Vagina (tissue), 2 donors: Measurements from ENCODE around the gene ERG. TPM values are rescaled to one million over a fixed set of nuclear protein-coding genes. Genes with fewer than 3 reads are reported as not detected.

Experiments used
- DNase-seq, 2 donors: peaks; one replicate each; pipeline ENCODE4 v3.0.0-alpha.2; 2017; ENCODE audit errors: extremely low spot score in 2 of 2
- H3K27ac ChIP-seq: fragments of 200-600 bp; sonication (generic); one replicate; pipeline ENCODE4 v1.5.1; 2019
- H3K27me3 ChIP-seq: fragments of 200-600 bp; sonication (generic); one replicate; pipeline ENCODE4 v1.5.1; 2019
- H3K36me3 ChIP-seq, 2 donors: fragments of 200-600 bp; sonication (generic); one replicate each; pipeline ENCODE4 v1.5.1; 2017 to 2019
- H3K4me1 ChIP-seq: fragments of 200-600 bp; sonication (generic); one replicate; pipeline ENCODE4 v1.5.1; 2019
- H3K4me3 ChIP-seq, 2 donors: fragments of 200-600 bp; sonication (generic); 1 replicate in 1 of 2; 2 replicates in 1 of 2; pipeline ENCODE4 v1.5.1; 2016 to 2019
- H3K9me3 ChIP-seq: fragments of 200-600 bp; sonication (generic); one replicate; pipeline ENCODE4 v1.5.1; 2019
- CTCF ChIP-seq, 3 experiments: fragments of 450-650 bp in 2 of 3; fragments of 200-600 bp in 1 of 3; sonication (generic) in 1 of 3; IDR thresholded peaks; one replicate each; pipeline ENCODE4 v1.5.1; 2017 to 2019; ENCODE audit warnings: antibody characterized with exemption in 3 of 3, mild to moderate bottlenecking in 2 of 3, moderate library complexity in 2 of 3
- POLR2A ChIP-seq, 2 donors: fragments of 450-650 bp; IDR thresholded peaks; one replicate each; pipeline ENCODE4 v1.6.1; 2017; ENCODE audit warnings: antibody characterized with exemption in 2 of 2, mild to moderate bottlenecking in 2 of 2, moderate library complexity in 2 of 2
- POLR2AphosphoS5 ChIP-seq, 2 donors: sonication (generic); formaldehyde crosslinking; IDR thresholded peaks; one replicate each; pipeline ENCODE4 v1.9.0; 2017; ENCODE audit warnings: antibody characterized with exemption in 2 of 2, mild to moderate bottlenecking in 2 of 2, low read depth in 1 of 2; ENCODE audit not compliant: insufficient read depth in 1 of 2
- intact Hi-C: fragments of 100-400 bp; cut with DNase I; formaldehyde crosslinking; loops from one replicate; pipeline ENCODE4 v1.15.1; 2023
- total RNA-seq: library from RNA; depleted of rRNA; stranded (reverse); fragments of >200 nt; gene quantifications from one replicate; pipeline ENCODE4 v1.2.3, GENCODE V29; 2016

Gene ERG
- total RNA-seq, 1 donor from 2014 or later: 20.9 TPM

GRCh38 chr21:38404177-38404576 is 94.1 kb downstream of the ERG start:
- no peaks in the 10 kb centered on the region for H3K9me3 ChIP-seq
- H3K4me1 ChIP-seq: no peaks in the 10 kb centered on the region
- intact Hi-C loops: no loop called here
- no peak overlapping the region for H3K4me3 ChIP-seq
- no peak overlapping the region for H3K27ac ChIP-seq
- no peak for DNase-seq
- H3K36me3 ChIP-seq: no peaks in the 10 kb centered on the region
- no peak for TF ChIP-seq POLR2AphosphoS5 (IDR thresholded peaks at IDR 0.05; ENCODE audit: insufficient read depth in 1 of 2, low read depth in 1 of 2)
- no peak for TF ChIP-seq CTCF (IDR thresholded peaks at IDR 0.05)
- TF ChIP-seq POLR2A (IDR thresholded peaks at IDR 0.05): no peak
- H3K27me3 ChIP-seq: no peaks in the 10 kb centered on the region

- TF ChIP-seq POLR2AphosphoS5 (IDR thresholded peaks at IDR 0.05; ENCODE audit: insufficient read depth in 1 of 2, low read depth in 1 of 2): no peak
- TF ChIP-seq CTCF (IDR thresholded peaks at IDR 0.05): no peak
- TF ChIP-seq POLR2A (IDR thresholded peaks at IDR 0.05): no peak
- H3K27ac ChIP-seq: no peak overlapping the region
Observed at GRCh38 chr21:38402795-38403194, 95.5 kb downstream of the ERG start.

GRCh38 chr21:38402291-38402690 is 96.0 kb downstream of the ERG start:
- H3K4me1 ChIP-seq: no peaks in the 10 kb centered on the region
- no peak for DNase-seq
- intact Hi-C loops: no loop called here
- H3K36me3 ChIP-seq: no peaks in the 10 kb centered on the region
- TF ChIP-seq POLR2A (IDR thresholded peaks at IDR 0.05): no peak
- no peak for TF ChIP-seq POLR2AphosphoS5 (IDR thresholded peaks at IDR 0.05; ENCODE audit: insufficient read depth in 1 of 2, low read depth in 1 of 2)
- TF ChIP-seq CTCF (IDR thresholded peaks at IDR 0.05): no peak
- no peaks in the 10 kb centered on the region for H3K27me3 ChIP-seq
- H3K27ac ChIP-seq: no peak overlapping the region
- no peaks in the 10 kb centered on the region for H3K9me3 ChIP-seq
- no peak overlapping the region for H3K4me3 ChIP-seq

More at GRCh38 chr21:38402795-38403194, 95.5 kb downstream of the ERG start:
- H3K36me3 ChIP-seq: no peaks in the 10 kb centered on the region
- DNase-seq: no peak
- no peaks in the 10 kb centered on the region for H3K4me1 ChIP-seq
- H3K27me3 ChIP-seq: no peaks in the 10 kb centered on the region
- H3K9me3 ChIP-seq: no peaks in the 10 kb centered on the region
- intact Hi-C loops: no loop called here
- H3K4me3 ChIP-seq: no peak overlapping the region

DNA sequence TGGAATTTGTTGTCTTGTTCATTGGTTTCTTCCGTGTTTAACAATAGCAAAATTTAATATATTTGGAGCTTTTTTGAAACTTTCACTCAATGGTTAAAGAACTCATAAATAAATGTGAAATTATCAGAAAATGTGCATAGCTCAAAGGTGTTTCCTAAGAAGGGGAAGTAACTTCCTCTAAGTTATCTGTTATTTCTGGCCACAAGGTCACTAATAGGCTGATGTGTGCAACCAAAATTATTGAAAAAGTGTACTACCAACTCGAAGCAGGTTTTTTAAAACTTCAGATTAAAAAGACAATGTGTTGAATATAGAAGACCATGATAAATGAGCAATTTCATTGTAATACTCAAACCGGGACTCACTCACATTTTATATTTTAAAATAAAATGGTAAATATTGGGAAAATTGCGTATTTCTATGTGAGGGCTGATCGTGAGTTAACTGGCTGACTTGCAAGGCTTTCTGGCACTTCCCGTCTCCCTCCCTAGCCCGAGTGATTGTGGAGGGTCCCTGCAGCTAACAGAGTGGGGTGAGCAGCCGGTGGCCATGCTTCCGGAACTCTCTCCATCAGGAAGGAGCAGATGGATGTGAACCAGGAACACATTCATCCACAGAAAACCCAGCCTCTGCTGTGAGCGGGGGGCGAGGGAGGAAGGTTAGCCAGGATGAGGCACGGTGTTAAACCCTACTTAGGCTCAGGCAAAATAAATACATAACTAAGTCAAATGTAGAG is 96.9 kb downstream of the ERG start:
- intact Hi-C loops: no loop called here
- H3K4me3 ChIP-seq: no peak overlapping the region
- TF ChIP-seq POLR2AphosphoS5 (IDR thresholded peaks at IDR 0.05; ENCODE audit: insufficient read depth in 1 of 2, low read depth in 1 of 2) (no peak), POLR2A (IDR thresholded peaks at IDR 0.05) (no peak), CTCF (IDR thresholded peaks at IDR 0.05) (no peak)

DNA sequence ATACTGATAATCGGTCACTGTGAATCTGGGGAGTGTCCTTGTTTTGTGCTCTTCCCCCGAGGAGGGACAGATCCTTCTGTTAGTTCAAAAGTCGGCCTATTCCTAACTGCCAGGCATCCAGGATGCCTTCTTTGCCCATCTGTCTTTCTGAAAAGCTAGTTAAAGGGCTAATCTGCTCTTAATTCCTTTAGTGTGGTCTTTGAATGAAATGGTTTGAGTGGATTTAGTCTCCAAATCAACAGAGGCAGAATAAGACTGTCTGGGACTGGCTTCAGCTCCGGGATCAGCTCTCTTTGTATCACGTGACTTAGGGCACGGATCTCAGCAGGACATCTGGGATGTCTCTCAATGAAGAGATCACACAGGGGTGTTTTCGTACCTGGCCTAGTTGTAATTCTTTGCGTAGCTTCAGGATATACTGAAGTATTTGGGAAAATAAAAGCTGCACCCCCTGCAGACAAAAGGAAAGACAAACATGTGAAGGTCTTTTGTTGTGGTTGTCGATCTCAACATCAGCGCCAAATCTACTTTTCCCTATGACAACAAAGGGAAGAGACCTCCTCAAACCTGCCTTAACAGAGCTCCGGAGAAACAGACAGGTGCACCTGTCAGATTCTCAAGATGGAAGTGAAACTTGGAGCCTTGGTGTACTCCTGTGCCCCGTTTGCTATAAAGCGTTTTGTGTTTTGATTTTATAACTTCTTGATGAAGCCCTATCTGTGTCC is 97.9 kb downstream of the ERG start:
- no peak for TF ChIP-seq POLR2AphosphoS5 (IDR thresholded peaks at IDR 0.05; ENCODE audit: insufficient read depth in 1 of 2, low read depth in 1 of 2)
- no peak for TF ChIP-seq POLR2A (IDR thresholded peaks at IDR 0.05)
- TF ChIP-seq CTCF (IDR thresholded peaks at IDR 0.05): no peak
- H3K27ac ChIP-seq: no peak overlapping the region
- no peaks in the 10 kb centered on the region for H3K9me3 ChIP-seq

More for the DNA sequence above, 96.9 kb downstream of the ERG start:
- no peaks in the 10 kb centered on the region for H3K9me3 ChIP-seq
- no peak overlapping the region for H3K27ac ChIP-seq
- H3K27me3 ChIP-seq: no peaks in the 10 kb centered on the region
- DNase-seq: no peak
- no peaks in the 10 kb centered on the region for H3K36me3 ChIP-seq
- H3K4me1 ChIP-seq: no peaks in the 10 kb centered on the region

More for the DNA sequence above, 97.9 kb downstream of the ERG start:
- Histone ChIP-seq H3K36me3 (no peaks in the 10 kb centered on the region), H3K27me3 (no peaks in the 10 kb centered on the region), H3K4me1 (no peaks in the 10 kb centered on the region), H3K4me3 (no peak overlapping the region)
- no peak for DNase-seq
- intact Hi-C loops: no loop called here
